ENCODE results near the gene TIE1. TPM values are rescaled to one million over a fixed set of nuclear protein-coding genes. Genes with fewer than 3 reads are reported as not detected.

Gene TIE1
- total RNA-seq, 1 donor from 2014 or later, result 48.5 TPM

- no peaks in the 10 kb centered on the region for H3K9me3 ChIP-seq
- peaks cover 22% of the 10 kb centered on the region for H3K4me1 ChIP-seq
- no peaks in the 10 kb centered on the region for H3K36me3 ChIP-seq
- ATAC-seq, result no peak
- DNase-seq, result no peak
- intact Hi-C loops (cut with DNase I), result no loop called here
- peak overlapping the region; percentile 49 for H3K27ac ChIP-seq
- no peak overlapping the region for H3K4me3 ChIP-seq
- H3K27me3 ChIP-seq (ENCODE audit: low read depth), result no peaks in the 10 kb centered on the region
- TF ChIP-seq CTCF (IDR thresholded peaks at IDR 0.05), result no peak
These were observed 45.2 kb upstream of the TIE1 start for GRCh38 chr1:43255438-43256210.

- no peaks in the 10 kb centered on the region for H3K9me3 ChIP-seq
- ATAC-seq, result peak; percentile 93 to 94
- H3K4me3 ChIP-seq, result no peak overlapping the region
- H3K36me3 ChIP-seq, result no peaks in the 10 kb centered on the region
- H3K27me3 ChIP-seq (ENCODE audit: low read depth), result no peaks in the 10 kb centered on the region
- H3K27ac ChIP-seq, result peak overlapping the region; percentile 49
- peak; percentile 78 for DNase-seq
- TF ChIP-seq CTCF (IDR thresholded peaks at IDR 0.05), result no peak
- peaks cover 22% of the 10 kb centered on the region for H3K4me1 ChIP-seq
- intact Hi-C loops (cut with DNase I), result no loop called here
These were observed 43.9 kb upstream of the TIE1 start for GRCh38 chr1:43256675-43257570.

GRCh38 chr1:43258370-43258769 lies 42.4 kb upstream of the TIE1 start:
- no peak for TF ChIP-seq CTCF (IDR thresholded peaks at IDR 0.05)
- no peak for DNase-seq
- Histone ChIP-seq H3K9me3 (no peaks in the 10 kb centered on the region), H3K27ac (peak overlapping the region; percentile 24), H3K4me1 (peaks cover 22% of the 10 kb centered on the region), H3K4me3 (no peak overlapping the region), H3K27me3 (ENCODE audit: low read depth) (no peaks in the 10 kb centered on the region), H3K36me3 (no peaks in the 10 kb centered on the region)
- ATAC-seq, result no peak
- intact Hi-C loops (cut with DNase I), result no loop called here

- TF ChIP-seq CTCF (IDR thresholded peaks at IDR 0.05), result no peak
- DNase-seq, result no peak
- H3K9me3 ChIP-seq, result no peaks in the 10 kb centered on the region
- ATAC-seq, result no peak
- H3K27me3 ChIP-seq (ENCODE audit: low read depth), result no peaks in the 10 kb centered on the region
- H3K27ac ChIP-seq, result no peak overlapping the region
- peaks cover 9% of the 10 kb centered on the region for H3K4me1 ChIP-seq
- no peak overlapping the region for H3K4me3 ChIP-seq
- H3K36me3 ChIP-seq, result no peaks in the 10 kb centered on the region
- intact Hi-C loops (cut with DNase I), result no loop called here
These were observed 35.4 kb upstream of the TIE1 start for GRCh38 chr1:43265431-43265830.

- intact Hi-C loops (cut with DNase I), result no loop called here
- Histone ChIP-seq H3K4me3 (no peak overlapping the region), H3K4me1 (peaks cover 19% of the 10 kb centered on the region), H3K27me3 (ENCODE audit: low read depth) (no peaks in the 10 kb centered on the region), H3K36me3 (no peaks in the 10 kb centered on the region), H3K9me3 (no peaks in the 10 kb centered on the region), H3K27ac (peak overlapping the region; percentile 65)
- DNase-seq, result no peak
- TF ChIP-seq CTCF (IDR thresholded peaks at IDR 0.05), result no peak
- no peak for ATAC-seq
These were observed 33.9 kb upstream of the TIE1 start for GRCh38 chr1:43266881-43267280.
